Activated CD8-positive, alpha-beta T cell treated with anti-CD3 and anti-CD28 coated beads, Interleukin-2, amount 10 ng/mL, durations not matched to agents 7 days and 5 days (primary cell): Measurements from ENCODE around the gene RNF13. TPM values are rescaled to one million over a fixed set of nuclear protein-coding genes. Genes with fewer than 3 reads are reported as not detected.
"Not testable (repeated sequence)": the region's sequence is repeated elsewhere in the genome, so short reads cannot be mapped to it uniquely, and the experiment has no call there.

Experiments used
- ATAC-seq: fragments of 150-1000 bp; cut with Tn5 transposase; one replicate; pipeline ENCODE4 v1.10.0; 2021; ENCODE audit warnings: moderate library complexity
- CTCF ChIA-PET: fragments of 350-600 bp; sonication (Branson Sonifier 250); formaldehyde crosslinking; loops from one replicate; lab custom pipeline; 2021; ENCODE audit warnings: antibody characterized with exemption; lab: Charles Lee
- POLR2A ChIA-PET: fragments of 350-600 bp; sonication (Branson Sonifier 250); formaldehyde crosslinking; loops from one replicate; lab custom pipeline; 2021; ENCODE audit warnings: antibody characterized with exemption; lab: Charles Lee
- DNase-seq: peaks from one replicate; pipeline ENCODE4 v3.0.0-alpha.2; 2020
- H3K27ac Mint-ChIP-seq: one replicate; pipeline ENCODE4 v1.8.0; 2021; ENCODE audit warnings: mild to moderate bottlenecking, mixed read lengths
- H3K27me3 Mint-ChIP-seq: one replicate; pipeline ENCODE4 v1.8.0; 2021; ENCODE audit warnings: low read depth, mixed read lengths
- H3K36me3 Mint-ChIP-seq: one replicate; pipeline ENCODE4 v1.8.0; 2021; ENCODE audit warnings: low read depth, mixed read lengths
- H3K4me1 Mint-ChIP-seq: one replicate; pipeline ENCODE4 v1.8.0; 2021; ENCODE audit warnings: low read depth, mixed read lengths
- H3K4me3 Mint-ChIP-seq: one replicate; pipeline ENCODE4 v1.8.0; 2021; ENCODE audit warnings: mild to moderate bottlenecking, mixed read lengths
- H3K9me3 Mint-ChIP-seq: one replicate; pipeline ENCODE4 v1.8.0; 2022; ENCODE audit warnings: mixed read lengths; ENCODE audit not compliant: insufficient read depth
- total RNA-seq, 2 experiments: library from RNA; stranded (reverse); gene quantifications; one replicate each; pipeline ENCODE4 v1.2.3, GENCODE V29; 2021

RNF13 gene
- total RNA-seq, 2 experiments from 2014 or later, result 30.6 to 31.3 TPM

- ChIA-PET POLR2A (interaction anchor here (0.7 kb wide), 1 partner anchor 376 kb away, joined by 4 read pairs; no protein-coding TSS in a partner anchor), CTCF (interaction anchor here (0.9 kb wide), 1 partner anchor 14 kb away, joined by 3 read pairs; no protein-coding TSS in a partner anchor)
- ATAC-seq (no peak), DNase-seq (no peak)
- Mint-ChIP-seq H3K27me3 (no peaks in the 10 kb centered on the region), H3K27ac (no peak overlapping the region), H3K36me3 (peaks cover 17% of the 10 kb centered on the region), H3K9me3 (no peaks in the 10 kb centered on the region), H3K4me3 (no peak overlapping the region), H3K4me1 (peaks cover 7% of the 10 kb centered on the region)
Observed at GRCh38 chr3:149881879-149882278, 68.9 kb downstream of the RNF13 start.

- ATAC-seq, result no peak
- CTCF ChIA-PET, result interaction anchor here (1.1 kb wide), 1 partner anchor 111 kb away, joined by 3 read pairs; no protein-coding TSS in a partner anchor
- Mint-ChIP-seq H3K27ac (no peak overlapping the region), H3K4me1 (peaks cover 7% of the 10 kb centered on the region), H3K27me3 (no peaks in the 10 kb centered on the region), H3K4me3 (no peak overlapping the region), H3K36me3 (peaks cover 20% of the 10 kb centered on the region), H3K9me3 (no peaks in the 10 kb centered on the region)
- POLR2A ChIA-PET, result no interaction called here
- DNase-seq, result no peak
Observed at GRCh38 chr3:149883134-149883533, 70.1 kb downstream of the RNF13 start.

GRCh38 chr3:149883860-149884259 lies 70.8 kb downstream of the RNF13 start:
- CTCF ChIA-PET, result interaction anchor here (1.1 kb wide), 1 partner anchor 112 kb away, joined by 3 read pairs; no protein-coding TSS in a partner anchor
- ATAC-seq, H3K27ac Mint-ChIP-seq, H3K4me1 Mint-ChIP-seq, H3K27me3 Mint-ChIP-seq, H3K9me3 Mint-ChIP-seq, POLR2A ChIA-PET, DNase-seq, H3K4me3 Mint-ChIP-seq: not testable (repeated sequence)
- peaks cover 21% of the 10 kb centered on the region for H3K36me3 Mint-ChIP-seq

GRCh38 chr3:149884848-149885247 lies 71.8 kb downstream of the RNF13 start:
- H3K27ac Mint-ChIP-seq, H3K4me1 Mint-ChIP-seq, CTCF ChIA-PET, H3K4me3 Mint-ChIP-seq, POLR2A ChIA-PET, ATAC-seq, H3K9me3 Mint-ChIP-seq, DNase-seq, H3K27me3 Mint-ChIP-seq: not testable (repeated sequence)
- H3K36me3 Mint-ChIP-seq, result peaks cover 21% of the 10 kb centered on the region

- peaks cover 7% of the 10 kb centered on the region for H3K4me1 Mint-ChIP-seq
- peaks cover 22% of the 10 kb centered on the region for H3K36me3 Mint-ChIP-seq
- POLR2A ChIA-PET, result no interaction called here
- H3K4me3 Mint-ChIP-seq, result no peak overlapping the region
- H3K9me3 Mint-ChIP-seq, result no peaks in the 10 kb centered on the region
- ATAC-seq (no peak), DNase-seq (no peak)
- CTCF ChIA-PET, result no interaction called here
- no peaks in the 10 kb centered on the region for H3K27me3 Mint-ChIP-seq
- H3K27ac Mint-ChIP-seq, result no peak overlapping the region
Observed at GRCh38 chr3:149886957-149887356, 73.9 kb downstream of the RNF13 start.

- DNase-seq (no peak), ATAC-seq (no peak)
- ChIA-PET CTCF (interaction anchor here (0.8 to 2.8 kb wide), 2 partner anchors 12 to 83 kb away, joined by 3 to 7 read pairs; no protein-coding TSS in a partner anchor), POLR2A (no interaction called here)
- H3K27ac Mint-ChIP-seq, result no peak overlapping the region
- peaks cover 9% of the 10 kb centered on the region for H3K36me3 Mint-ChIP-seq
- H3K27me3 Mint-ChIP-seq, result no peaks in the 10 kb centered on the region
- H3K4me1 Mint-ChIP-seq, result no peaks in the 10 kb centered on the region
- H3K9me3 Mint-ChIP-seq, result no peaks in the 10 kb centered on the region
- H3K4me3 Mint-ChIP-seq, result no peak overlapping the region
Observed at GRCh38 chr3:149891621-149892020, 78.6 kb downstream of the RNF13 start.

GRCh38 chr3:149892371-149892770 lies 79.4 kb downstream of the RNF13 start:
- Mint-ChIP-seq H3K27me3 (no peaks in the 10 kb centered on the region), H3K27ac (no peak overlapping the region), H3K4me1 (no peaks in the 10 kb centered on the region), H3K36me3 (peaks cover 8% of the 10 kb centered on the region), H3K4me3 (no peak overlapping the region), H3K9me3 (no peaks in the 10 kb centered on the region)
- ChIA-PET POLR2A (no interaction called here), CTCF (interaction anchor here (0.8 to 2.8 kb wide), 3 partner anchors 10 to 84 kb away, joined by 3 to 7 read pairs (median 4); no protein-coding TSS in a partner anchor)
- DNase-seq (no peak), ATAC-seq (no peak)

GRCh38 chr3:149894205-149894604 lies 81.2 kb downstream of the RNF13 start:
- POLR2A ChIA-PET, result no interaction called here
- Mint-ChIP-seq H3K36me3 (peaks cover 19% of the 10 kb centered on the region), H3K27ac (no peak overlapping the region), H3K4me1 (no peaks in the 10 kb centered on the region), H3K27me3 (no peaks in the 10 kb centered on the region), H3K4me3 (no peak overlapping the region), H3K9me3 (no peaks in the 10 kb centered on the region)
- ATAC-seq (no peak), DNase-seq (no peak)
- CTCF ChIA-PET, result no interaction called here

GRCh38 chr3:149895339-149895738 lies 82.3 kb downstream of the RNF13 start:
- no peaks in the 10 kb centered on the region for H3K9me3 Mint-ChIP-seq
- H3K36me3 Mint-ChIP-seq, result peaks cover 19% of the 10 kb centered on the region
- H3K4me3 Mint-ChIP-seq, result no peak overlapping the region
- H3K27ac Mint-ChIP-seq, result no peak overlapping the region
- ChIA-PET CTCF (interaction anchor here (1.6 kb wide), 2 partner anchors 14 to 15 kb away, joined by 3 to 8 read pairs; no protein-coding TSS in a partner anchor), POLR2A (no interaction called here)
- H3K27me3 Mint-ChIP-seq, result no peaks in the 10 kb centered on the region
- no peak for ATAC-seq
- DNase-seq, result no peak
- no peaks in the 10 kb centered on the region for H3K4me1 Mint-ChIP-seq

- Mint-ChIP-seq H3K9me3 (no peaks in the 10 kb centered on the region), H3K36me3 (peaks cover 17% of the 10 kb centered on the region), H3K4me1 (no peaks in the 10 kb centered on the region), H3K27ac (no peak overlapping the region), H3K27me3 (no peaks in the 10 kb centered on the region), H3K4me3 (no peak overlapping the region)
- DNase-seq (no peak), ATAC-seq (no peak)
- ChIA-PET POLR2A (no interaction called here), CTCF (interaction anchor here (1.6 kb wide), 2 partner anchors 14 to 16 kb away, joined by 3 to 8 read pairs; no protein-coding TSS in a partner anchor)
Observed at GRCh38 chr3:149895769-149896168, 82.8 kb downstream of the RNF13 start.

- Mint-ChIP-seq H3K4me3 (no peak overlapping the region), H3K27ac (no peak overlapping the region), H3K36me3 (peaks cover 16% of the 10 kb centered on the region), H3K9me3 (no peaks in the 10 kb centered on the region), H3K4me1 (no peaks in the 10 kb centered on the region), H3K27me3 (no peaks in the 10 kb centered on the region)
- ATAC-seq, result no peak
- POLR2A ChIA-PET, result no interaction called here
- no peak for DNase-seq
- CTCF ChIA-PET, result no interaction called here
Observed at GRCh38 chr3:149898771-149899170, 85.8 kb downstream of the RNF13 start.

GRCh38 chr3:149900322-149900721 lies 87.3 kb downstream of the RNF13 start:
- Mint-ChIP-seq H3K36me3 (peaks cover 16% of the 10 kb centered on the region), H3K4me3 (no peak overlapping the region), H3K27ac (no peak overlapping the region), H3K9me3 (no peaks in the 10 kb centered on the region), H3K27me3 (no peaks in the 10 kb centered on the region), H3K4me1 (no peaks in the 10 kb centered on the region)
- POLR2A ChIA-PET, result interaction anchor here (0.7 kb wide), 1 partner anchor 1185 kb away, joined by 3 read pairs; the partner anchor contains the start of gene MED12L
- ATAC-seq, result no peak
- DNase-seq, result no peak
- CTCF ChIA-PET, result no interaction called here
